H1 (cell line): ENCODE results near the gene SHROOM3. TPM values are rescaled to one million over a fixed set of nuclear protein-coding genes. Genes with fewer than 3 reads are reported as not detected.

Experiments used
- CTCF ChIA-PET: fragments of 300-600 bp; sonication (Branson Sonifier 250); formaldehyde crosslinking; loops from one replicate; lab custom pipeline; 2021; ENCODE audit not compliant: partially characterized antibody; lab: Charles Lee
- POLR2A ChIA-PET: fragments of 300-600 bp; sonication (Branson Sonifier 250); formaldehyde crosslinking; loops from one replicate; lab custom pipeline; 2021; ENCODE audit warnings: inconsistent platforms; ENCODE audit not compliant: partially characterized antibody; lab: Charles Lee
- DNase-seq, 2 experiments: peaks; one replicate each; pipeline versions ENCODE4 v3.0.0 to v3.0.0-alpha.2; 2010 to 2022; ENCODE audit warnings: low spot score in 2 of 2, low read depth in 1 of 2, mixed read lengths in 1 of 2
- FAIRE-seq: peaks from 2 replicates; lab custom pipeline; 2011; peaks lifted over from hg19 to GRCh38; lab: Jason Lieb, UNC
- H2AFZ ChIP-seq: 2 replicates; pipeline ENCODE4 v1.8.1; 2012; ENCODE audit warnings: low read length, inconsistent platforms
- H2AK5ac ChIP-seq: 2 replicates; pipeline ENCODE4 v1.6.1; 2013; ENCODE audit warnings: low read depth, low read length
- H2BK120ac ChIP-seq: replicated peaks from 2 replicates; pipeline ENCODE3; 2013; ENCODE audit warnings: low read depth, low read length, inconsistent platforms
- H2BK12ac ChIP-seq: 2 replicates; pipeline ENCODE4 v1.6.1; 2013; ENCODE audit warnings: low read depth, low read length
- H2BK15ac ChIP-seq: 2 replicates; pipeline ENCODE4 v1.6.1; 2013; ENCODE audit warnings: low read length
- H2BK20ac ChIP-seq: 2 replicates; pipeline ENCODE4 v1.6.1; 2013; ENCODE audit warnings: low read length
- H2BK5ac ChIP-seq: 2 replicates; pipeline ENCODE4 v1.6.1; 2013; ENCODE audit warnings: low read depth, low read length
- H3K14ac ChIP-seq: 2 replicates; pipeline ENCODE4 v1.6.1; 2013; ENCODE audit warnings: inconsistent platforms; ENCODE audit not compliant: insufficient read length
- H3K18ac ChIP-seq: 2 replicates; pipeline ENCODE4 v1.6.1; 2013; ENCODE audit warnings: low read length; ENCODE audit errors: extremely low read depth
- H3K23ac ChIP-seq: 2 replicates; pipeline ENCODE4 v1.6.1; 2013; ENCODE audit warnings: inconsistent platforms; ENCODE audit not compliant: insufficient read length
- H3K23me2 ChIP-seq: 2 replicates; pipeline ENCODE4 v1.6.1; 2013; ENCODE audit warnings: low read depth, low read length
- H3K27ac ChIP-seq: 2 replicates; pipeline ENCODE4 v1.6.1; 2011; ENCODE audit warnings: low read depth, low read length, inconsistent platforms
- H3K27me3 ChIP-seq, 4 experiments: replicated peaks in 1 of 4; 1 replicate in 1 of 4; 2 replicates in 3 of 4; pipeline versions ENCODE4 v1.6.1 to v1.8.1; 2011 to 2013; ENCODE audit warnings: low read length in 3 of 4, mild to moderate bottlenecking in 3 of 4, inconsistent platforms in 2 of 4, mixed read lengths in 2 of 4, moderate library complexity in 1 of 4; ENCODE audit not compliant: control insufficient read depth in 3 of 4, insufficient read depth in 3 of 4; ENCODE audit errors: extremely low read depth in 1 of 4
- H3K36me3 ChIP-seq, 4 experiments: 2 replicates each; pipeline versions ENCODE4 v1.6.1 to v1.8.1; 2011 to 2013; ENCODE audit warnings: mild to moderate bottlenecking in 4 of 4, low read length in 3 of 4, moderate library complexity in 2 of 4, control low read depth in 1 of 4, inconsistent platforms in 1 of 4; ENCODE audit not compliant: insufficient read depth in 4 of 4, control insufficient read depth in 2 of 4
- H3K4ac ChIP-seq: replicated peaks from 2 replicates; pipeline ENCODE3; 2013; ENCODE audit warnings: low read length, low read depth, mixed read lengths, inconsistent platforms; ENCODE audit not compliant: insufficient read length
- H3K4me1 ChIP-seq, 4 experiments: replicated peaks in 1 of 4; 1 replicate in 1 of 4; 2 replicates in 3 of 4; pipeline versions ENCODE4 v1.6.1 to v1.8.1; 2011 to 2013; ENCODE audit warnings: low read length in 3 of 4, inconsistent platforms in 2 of 4, mixed read lengths in 1 of 4; ENCODE audit not compliant: insufficient read depth in 4 of 4, control insufficient read depth in 3 of 4
- H3K4me2 ChIP-seq, 2 experiments: 2 replicates each; pipeline versions ENCODE4 v1.6.1 to v1.8.1; 2011 to 2013; ENCODE audit warnings: low read depth in 2 of 2, low read length in 2 of 2, control low read depth in 1 of 2, inconsistent platforms in 1 of 2, mild to moderate bottlenecking in 1 of 2; ENCODE audit not compliant: insufficient read depth in 1 of 2
- H3K4me3 ChIP-seq, 4 experiments: fragments of 200-600, 300-600 bp in 1 of 4; sonication (generic), shearing (Covaris generic), sonication (Bioruptor Twin) in 1 of 4; 2 replicates each; pipeline versions ENCODE4 v1.5.1 to v1.8.1; 2011 to 2016; ENCODE audit warnings: low read length in 4 of 4, low read depth in 3 of 4, control low read depth in 2 of 4, inconsistent platforms in 2 of 4, mild to moderate bottlenecking in 2 of 4, mixed read lengths in 1 of 4, moderate library complexity in 1 of 4; ENCODE audit not compliant: insufficient read depth in 2 of 4; ENCODE audit errors: extremely low read depth in 1 of 4
- H3K56ac ChIP-seq: replicated peaks from 2 replicates; pipeline ENCODE3; 2013; ENCODE audit warnings: low read depth, mild to moderate bottlenecking, mixed read lengths, low read length, inconsistent platforms; ENCODE audit not compliant: insufficient read length
- H3K79me1 ChIP-seq: 2 replicates; pipeline ENCODE4 v1.6.1; 2013; ENCODE audit warnings: low read depth, low read length, control low read depth
- H3K79me2 ChIP-seq, 2 experiments: 2 replicates each; pipeline versions ENCODE4 v1.6.1 to v1.8.1; 2012 to 2013; ENCODE audit warnings: low read length in 2 of 2, mild to moderate bottlenecking in 2 of 2, inconsistent platforms in 1 of 2; ENCODE audit not compliant: insufficient read depth in 2 of 2, control insufficient read depth in 1 of 2
- H3K9ac ChIP-seq, 4 experiments: replicated peaks in 1 of 4; 1 replicate in 1 of 4; 2 replicates in 3 of 4; pipeline versions ENCODE4 v1.6.1 to v1.8.1; 2011 to 2013; ENCODE audit warnings: low read depth in 3 of 4, low read length in 3 of 4, control low read depth in 2 of 4, mild to moderate bottlenecking in 2 of 4, moderate library complexity in 2 of 4, inconsistent platforms in 1 of 4; ENCODE audit errors: extremely low read depth in 1 of 4
- H3K9me3 ChIP-seq, 2 experiments: 2 replicates each; pipeline versions ENCODE4 v1.6.1 to v1.8.1; 2012 to 2013; ENCODE audit warnings: mild to moderate bottlenecking in 2 of 2, moderate library complexity in 2 of 2, control low read depth in 1 of 2, inconsistent platforms in 1 of 2, low read depth in 1 of 2, low read length in 1 of 2, mixed read lengths in 1 of 2; ENCODE audit not compliant: insufficient read depth in 2 of 2
- H4K20me1 ChIP-seq, 2 experiments: replicated peaks in 1 of 2; 2 replicates each; pipeline versions ENCODE3 to v1.8.1; 2011 to 2013; ENCODE audit warnings: inconsistent platforms in 2 of 2, low read length in 2 of 2, mild to moderate bottlenecking in 1 of 2; ENCODE audit not compliant: insufficient read depth in 2 of 2, control insufficient read depth in 1 of 2
- H4K5ac ChIP-seq: 2 replicates; pipeline ENCODE4 v1.6.1; 2013; ENCODE audit warnings: low read length, low read depth, mixed read lengths, inconsistent platforms; ENCODE audit not compliant: insufficient read length
- H4K8ac ChIP-seq: 2 replicates; pipeline ENCODE4 v1.8.0; 2013; ENCODE audit warnings: mild to moderate bottlenecking, moderate library complexity, low read length, inconsistent platforms; ENCODE audit not compliant: insufficient read depth; ENCODE audit errors: extremely low read depth
- H4K91ac ChIP-seq: replicated peaks from 2 replicates; pipeline ENCODE3; 2013; ENCODE audit warnings: low read length, mixed read lengths, inconsistent platforms; ENCODE audit not compliant: insufficient read length
- BCL11A ChIP-seq, 2 experiments: IDR thresholded peaks; one replicate each; pipeline ENCODE4 v1.6.1; 2011; ENCODE audit warnings: low read depth in 2 of 2, low read length in 2 of 2, mild to moderate bottlenecking in 2 of 2
- E2F6 ChIP-seq: IDR thresholded peaks from 2 replicates; pipeline ENCODE4 v1.6.1; 2012; ENCODE audit warnings: inconsistent platforms
- FOSL1 ChIP-seq: IDR thresholded peaks from 2 replicates; pipeline ENCODE4 v1.6.1; 2011; ENCODE audit warnings: mild to moderate bottlenecking, low read depth, low read length, moderate library complexity; ENCODE audit not compliant: insufficient read depth
- HDAC2 ChIP-seq, 2 experiments: fragments of 300-600 bp in 1 of 2; sonication (generic) in 1 of 2; IDR thresholded peaks; 2 replicates each; pipeline ENCODE4 v1.6.1; 2011 to 2012; ENCODE audit warnings: low read depth in 2 of 2, low read length in 2 of 2, mild to moderate bottlenecking in 2 of 2, moderate library complexity in 2 of 2, borderline replicate concordance in 1 of 2, inconsistent platforms in 1 of 2
- KDM1A ChIP-seq: fragments of 200-600, 300-600 bp; sonication (generic); IDR thresholded peaks from 2 replicates; pipeline ENCODE4 v1.7.1; 2016; ENCODE audit warnings: mild to moderate bottlenecking, low read length, borderline replicate concordance
- NANOG ChIP-seq: IDR thresholded peaks from 2 replicates; pipeline ENCODE4 v1.6.1; 2011; ENCODE audit warnings: low read length, low read depth, mild to moderate bottlenecking, inconsistent platforms; ENCODE audit not compliant: insufficient read depth, poor library complexity, severe bottlenecking
- POLR2A ChIP-seq, 2 experiments: IDR thresholded peaks; 1 replicate in 1 of 2; 2 replicates in 1 of 2; pipeline ENCODE4 v1.6.1; 2011; ENCODE audit warnings: low read depth in 2 of 2, low read length in 2 of 2, mild to moderate bottlenecking in 2 of 2; ENCODE audit errors: control extremely low read depth in 1 of 2
- RAD21 ChIP-seq, 2 experiments: IDR thresholded peaks in 1 of 2; conservative IDR thresholded peaks in 1 of 2; 2 replicates each; pipeline ENCODE4 v1.6.1; 2011; ENCODE audit warnings: low read depth in 2 of 2, low read length in 2 of 2, improper control_type of control experiment in 1 of 2, inconsistent platforms in 1 of 2, mild to moderate bottlenecking in 1 of 2, moderate library complexity in 1 of 2
- RFX5 ChIP-seq: IDR thresholded peaks from 2 replicates; pipeline ENCODE4 v1.6.1; 2011; ENCODE audit warnings: low read depth, low read length, improper control_type of control experiment, borderline replicate concordance
- WGBS, 2 experiments: shearing (Covaris generic) in 1 of 2; methylation state at CpG; one replicate each; pipeline versions ENCODE4 v1.1.6 to v1.1.7; 2013 to 2015; ENCODE audit warnings: low lambda C conversion rate in 2 of 2, mixed read lengths in 2 of 2, inconsistent platforms in 1 of 2, low coverage in 1 of 2, missing lambda C conversion rate in 1 of 2; ENCODE audit not compliant: insufficient replicate concordance in 2 of 2, insufficient coverage in 1 of 2, insufficient read length in 1 of 2; ENCODE audit errors: extremely low coverage in 1 of 2, missing lambda C conversion rate in 1 of 2; 5-methylcytosine and 5-hydroxymethylcytosine counted together
- polyA plus RNA-seq, 7 experiments: library from polyadenylated mRNA; depleted of rRNA in 3 of 7; stranded (reverse) in 5 of 7; unstranded in 2 of 7; fragments of >200 nt in 5 of 7; fragments of 200-250 nt in 2 of 7; gene quantifications; 1 replicate in 5 of 7; 2 replicates in 1 of 7; 4 replicates in 1 of 7; pipeline versions ENCODE4 v1.2.1 to v1.2.3, GENCODE V29; 2011 to 2013; ENCODE audit warnings: missing spikeins in 2 of 7, mixed read lengths in 2 of 7
- total RNA-seq: library from RNA; stranded (reverse); fragmentation: NEBNext Ultra II Directional; extraction: Animal tissue kit (Norgen Biotek cat#: 25700); gene quantifications from 2 replicates; pipeline ENCODE4 v1.2.1, GENCODE V29; 2021

Gene SHROOM3
- total and polyA plus RNA-seq, 2 of the 8 experiments (the other 6 are each of a cell fraction or from before 2014, with no cell fraction given): 15.8 to 34.0 TPM

GRCh38 chr4:76784237-76784636 is 349.2 kb downstream of the SHROOM3 start:
- peak overlapping the region; percentile 82; the same call in 1 of the 2 replicates for H2BK20ac ChIP-seq
- no peak overlapping the region for H3K4me3 ChIP-seq
- 94% methylated on average over 2 of the region's 2 CpGs; no CpG with 5 or more reads in 1 of the 2 experiments for WGBS, 2 experiments
- H3K9me3 ChIP-seq: no peaks in the 10 kb centered on the region
- H4K5ac ChIP-seq: no peak overlapping the region
- peak; percentile 7 for FAIRE-seq
- H2BK120ac ChIP-seq: no peak overlapping the region
- CTCF ChIA-PET: interaction anchor here (0.6 to 2.6 kb wide), 13 partner anchors 14 to 529 kb away, joined by 3 to 15 read pairs (median 4); no protein-coding TSS in a partner anchor
- no peak overlapping the region for H2BK15ac ChIP-seq
- H3K14ac ChIP-seq: no peak overlapping the region
- H3K4me1 ChIP-seq: peaks cover 2 to 13% (median 6%) of the 10 kb centered on the region in 4 experiments
- 0 out of 2 replicates have a peak overlapping the region, but pooled peaks have one; percentile 16 for H3K18ac ChIP-seq
- no peak overlapping the region for H3K56ac ChIP-seq
- POLR2A ChIA-PET: no interaction called here
- H4K8ac ChIP-seq: no peak overlapping the region
- H4K91ac ChIP-seq: no peak overlapping the region
- H2BK5ac ChIP-seq: 0 out of 2 replicates have a peak overlapping the region, but pooled peaks have one; percentile 69
- H3K79me1 ChIP-seq: no peaks in the 10 kb centered on the region
- H3K4ac ChIP-seq: no peak overlapping the region
- H3K79me2 ChIP-seq: no peaks in the 10 kb centered on the region
- no peak overlapping the region for H3K23ac ChIP-seq
- H3K4me2 ChIP-seq: no peak overlapping the region
- H3K36me3 ChIP-seq: peaks cover 5 to 20% (median 11%) of the 10 kb centered on the region in 4 experiments
- no peak overlapping the region for H3K9ac ChIP-seq
- H2AK5ac ChIP-seq: peak overlapping the region; percentile 75
- H4K20me1 ChIP-seq: peaks cover 0 to 3% of the 10 kb centered on the region in 2 experiments
- H2BK12ac ChIP-seq: peak overlapping the region; percentile 76; the same call in 1 of the 2 replicates
- no peak overlapping the region for H2AFZ ChIP-seq
- DNase-seq: no peak
- H3K27ac ChIP-seq: no peak overlapping the region
- H3K27me3 ChIP-seq: no peaks in the 10 kb centered on the region
- no peaks in the 10 kb centered on the region for H3K23me2 ChIP-seq
- no peak for TF ChIP-seq POLR2A (IDR thresholded peaks at IDR 0.05; ENCODE audit: control extremely low read depth in 1 of 2, low read depth in 2 of 2, low read length in 2 of 2)
- TF ChIP-seq NANOG: no peak
- peak; percentile 34 to 51; a peak in 3 of 4 replicates for TF ChIP-seq RAD21 (IDR thresholded peaks at IDR 0.05 in 1 of 2, conservative IDR thresholded peaks at IDR 0.05 in 1 of 2; ENCODE audit: low read depth in 2 of 2, low read length in 2 of 2)
- TF ChIP-seq E2F6: no peak
- TF ChIP-seq BCL11A (IDR thresholded peaks at IDR 0.05; ENCODE audit: low read depth in 2 of 2, low read length in 2 of 2): no peak
- no peak for TF ChIP-seq RFX5
- TF ChIP-seq HDAC2 (IDR thresholded peaks at IDR 0.05; ENCODE audit: borderline replicate concordance in 1 of 2, low read depth in 2 of 2, low read length in 2 of 2): no peak
- TF ChIP-seq FOSL1: no peak
- TF ChIP-seq KDM1A: no peak
